KMS-11 (cell line): Measurements from ENCODE around the gene RPL36AL.
A peak's percentile ranks its signal among the peaks of the same experiment; 100 is the strongest.
"Not testable (repeated sequence)": the region's sequence is repeated elsewhere in the genome, so short reads cannot be mapped to it uniquely, and the experiment has no call there.

Experiments
- H2AFZ ChIP-seq: fragments of 200-600 bp; sonication (generic); 2 replicates; pipeline ENCODE4 v1.6.1; 2016; ENCODE audit warnings: antibody characterized with exemption, mixed run types, low read depth
- H3K27ac ChIP-seq: fragments of 200-600 bp; sonication (generic); 2 replicates; pipeline ENCODE4 v1.6.1; 2016; ENCODE audit warnings: mild to moderate bottlenecking, mixed run types
- H3K27me3 ChIP-seq: fragments of 200-600 bp; sonication (generic); 2 replicates; pipeline ENCODE4 v1.6.1; 2017; ENCODE audit warnings: mild to moderate bottlenecking, low read depth, mixed run types, moderate library complexity; ENCODE audit not compliant: insufficient read depth
- H3K36me3 ChIP-seq: fragments of 200-600 bp; sonication (generic); 2 replicates; pipeline ENCODE4 v1.6.1; 2017; ENCODE audit warnings: mild to moderate bottlenecking, mixed run types; ENCODE audit not compliant: insufficient read depth
- H3K4me1 ChIP-seq: fragments of 200-600 bp; sonication (generic); 2 replicates; pipeline ENCODE4 v1.6.1; 2016; ENCODE audit warnings: mild to moderate bottlenecking, low read depth, mixed run types; ENCODE audit not compliant: poor library complexity, severe bottlenecking
- H3K4me2 ChIP-seq: fragments of 200-600 bp; sonication (generic); 2 replicates; pipeline ENCODE4 v1.7.0; 2016; ENCODE audit warnings: mild to moderate bottlenecking, mixed run types
- H3K4me3 ChIP-seq: fragments of 200-600 bp; sonication (generic); IDR thresholded peaks from 2 replicates; pipeline ENCODE4 v1.6.1; 2017; ENCODE audit warnings: low read depth, low read length, mixed read lengths; ENCODE audit not compliant: insufficient read depth
- H3K79me2 ChIP-seq: fragments of 200-600 bp; sonication (generic); 2 replicates; pipeline ENCODE4 v1.6.1; 2016; ENCODE audit warnings: low read depth, mixed run types; ENCODE audit not compliant: insufficient read depth
- H3K9ac ChIP-seq: fragments of 200-600 bp; sonication (generic); 2 replicates; pipeline ENCODE4 v1.6.1; 2016; ENCODE audit warnings: mild to moderate bottlenecking, mixed run types
- H4K20me1 ChIP-seq: fragments of 200-600 bp; sonication (generic); 2 replicates; pipeline ENCODE4 v1.6.1; 2016; ENCODE audit warnings: mild to moderate bottlenecking, mixed run types; ENCODE audit not compliant: insufficient read depth
- CTCF ChIP-seq: fragments of 200-600 bp; sonication (generic); conservative IDR thresholded peaks from 2 replicates; pipeline ENCODE4 v1.6.1; 2017; ENCODE audit warnings: low read depth, mild to moderate bottlenecking, antibody characterized with exemption, low read length, moderate library complexity, mixed read lengths

RPL36AL gene

GRCh38 chr14:49593016-49593415, 27.4 kb downstream of the RPL36AL start:
- Histone ChIP-seq H3K27me3 (no peaks in the 10 kb centered on the region), H4K20me1 (no peaks in the 10 kb centered on the region), H3K27ac (no peak overlapping the region), H2AFZ (no peak overlapping the region), H3K4me2 (no peak overlapping the region), H3K36me3 (no peaks in the 10 kb centered on the region), H3K79me2 (peaks cover 7% of the 10 kb centered on the region), H3K4me1 (peaks cover 10% of the 10 kb centered on the region), H3K9ac (no peak overlapping the region), H3K4me3 (no peak overlapping the region)
- no peak for TF ChIP-seq CTCF

- Histone ChIP-seq H3K36me3 (no peaks in the 10 kb centered on the region), H4K20me1 (no peaks in the 10 kb centered on the region), H3K4me1 (peaks cover 13% of the 10 kb centered on the region), H3K79me2 (peaks cover 18% of the 10 kb centered on the region), H3K9ac (no peak overlapping the region), H3K27me3 (no peaks in the 10 kb centered on the region), H2AFZ (no peak overlapping the region), H3K4me2 (no peak overlapping the region), H3K27ac (no peak overlapping the region), H3K4me3 (no peak overlapping the region)
- no peak for TF ChIP-seq CTCF
Observed at GRCh38 chr14:49589387-49589786, 31.0 kb downstream of the RPL36AL start.

- peaks cover 26% of the 10 kb centered on the region for H3K4me1 ChIP-seq
- TF ChIP-seq CTCF, result peak; percentile 72
- H3K27ac ChIP-seq, result peak overlapping the region; percentile 92
- H3K4me2 ChIP-seq, result peak overlapping the region; percentile 49
- no peak overlapping the region for H3K4me3 ChIP-seq
- peak overlapping the region; percentile 96; the same call in 1 of the 2 replicates for H3K9ac ChIP-seq
- H3K27me3 ChIP-seq, result no peaks in the 10 kb centered on the region
- peaks cover 42% of the 10 kb centered on the region for H3K79me2 ChIP-seq
- H3K36me3 ChIP-seq, result peaks cover 4% of the 10 kb centered on the region; the same call in 1 of the 2 replicates
- peak overlapping the region; percentile 3; the same call in 1 of the 2 replicates for H2AFZ ChIP-seq
- peaks cover 5% of the 10 kb centered on the region for H4K20me1 ChIP-seq
Observed at GRCh38 chr14:49586673-49587460, 33.6 kb downstream of the RPL36AL start.

- peaks cover 42% of the 10 kb centered on the region for H3K79me2 ChIP-seq
- H3K27me3 ChIP-seq, result no peaks in the 10 kb centered on the region
- H3K4me1 ChIP-seq, result peaks cover 26% of the 10 kb centered on the region
- H3K36me3 ChIP-seq, result peaks cover 4% of the 10 kb centered on the region; the same call in 1 of the 2 replicates
- peaks cover 5% of the 10 kb centered on the region for H4K20me1 ChIP-seq
- peak within 1 kb of the TSS; percentile 3 for H2AFZ ChIP-seq
- no peak for TF ChIP-seq CTCF
- peak within 1 kb of the TSS; percentile 92 for H3K27ac ChIP-seq
- no peak within 1 kb of the TSS for H3K4me3 ChIP-seq
- peak within 1 kb of the TSS; percentile 49 for H3K4me2 ChIP-seq
- H3K9ac ChIP-seq, result peak within 1 kb of the TSS; percentile 96
Observed at GRCh38 chr14:49585803-49586672, 34.4 kb downstream of the RPL36AL start, which contains the start of gene RPS29. TSS of gene RPS29 (minus strand) at chr14:49586380. CDS start at chr14:49586346, 34 bp downstream.

- Histone ChIP-seq H3K27ac (peak overlapping the region; percentile 92), H3K79me2 (peaks cover 42% of the 10 kb centered on the region), H3K9ac (peak overlapping the region; percentile 96), H3K4me1 (peaks cover 26% of the 10 kb centered on the region), H3K4me2 (peak overlapping the region; percentile 37)
- not testable (repeated sequence) for H3K27me3 ChIP-seq, H3K36me3 ChIP-seq, H2AFZ ChIP-seq, H4K20me1 ChIP-seq, H3K4me3 ChIP-seq
Observed at GRCh38 chr14:49584981-49585640, 35.3 kb downstream of the RPL36AL start.
